T-helper 2 cell (primary cell): ENCODE measurements around the gene NEK10.
"Not testable (repeated sequence)": the region's sequence is repeated elsewhere in the genome, so short reads cannot be mapped to it uniquely, and the experiment has no call there.

Experiments used
- DNase-seq, 5 experiments: peaks; one replicate each; pipeline versions ENCODE4 v3.0.0 to v3.0.0-alpha.2; 2012 to 2022

NEK10 gene

DNA sequence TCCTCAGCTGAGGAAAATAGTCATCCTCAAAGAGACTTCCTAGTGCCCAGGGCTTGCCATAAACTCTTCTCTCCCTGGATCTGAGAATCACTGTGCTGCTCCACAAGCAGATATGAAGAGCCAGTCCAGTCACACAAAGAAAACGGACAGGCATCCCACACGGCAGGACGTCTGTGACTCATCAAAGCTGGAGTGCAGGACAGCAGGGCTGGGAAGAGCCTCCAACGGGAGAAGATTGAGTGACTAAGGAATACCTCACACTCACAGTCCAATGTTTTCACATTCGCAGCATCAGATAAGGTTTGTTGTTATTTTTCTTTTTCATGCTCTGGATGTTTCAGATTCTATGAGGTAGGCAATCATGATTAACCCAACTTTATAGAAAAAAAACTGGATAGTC lies 57.8 kb downstream of the NEK10 start:
- no peak for DNase-seq

GRCh38 chr3:27310688-27311087 lies 58.5 kb downstream of the NEK10 start:
- no peak for DNase-seq

- no peak for DNase-seq
These were observed 61.6 kb downstream of the NEK10 start for GRCh38 chr3:27307566-27307965.

DNA sequence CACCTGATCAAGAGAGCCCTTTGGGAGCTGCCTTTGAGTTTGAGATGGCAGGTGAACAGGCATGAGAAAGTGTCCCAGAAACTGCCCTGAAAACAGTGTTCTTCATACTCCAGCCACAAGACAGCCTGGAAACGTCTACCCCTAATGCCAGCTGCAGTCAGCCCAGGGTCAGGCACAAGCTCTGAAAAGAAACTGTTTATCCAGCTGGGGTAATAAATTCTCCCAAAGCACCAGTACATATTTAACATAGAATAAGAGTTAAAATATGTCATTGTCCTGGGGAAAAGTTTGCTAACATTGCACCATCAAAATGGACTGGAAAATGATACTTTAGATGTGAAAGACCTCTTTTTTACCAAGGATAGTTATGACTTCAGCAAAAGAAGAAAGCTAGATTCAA lies 66.3 kb downstream of the NEK10 start:
- DNase-seq: no peak

GRCh38 chr3:27298981-27299380 lies 70.2 kb downstream of the NEK10 start:
- not testable (repeated sequence) for DNase-seq

- no peak for DNase-seq
These were observed 75.2 kb downstream of the NEK10 start for GRCh38 chr3:27293939-27294338.

GRCh38 chr3:27290760-27291159 lies 78.4 kb downstream of the NEK10 start:
- no peak for DNase-seq

- DNase-seq: no peak
These were observed 79.3 kb downstream of the NEK10 start for GRCh38 chr3:27289769-27290413.

GRCh38 chr3:27287052-27287451 lies 82.1 kb downstream of the NEK10 start:
- no peak for DNase-seq

- DNase-seq: not testable (repeated sequence)
These were observed 82.7 kb downstream of the NEK10 start for GRCh38 chr3:27286467-27286866.

DNA sequence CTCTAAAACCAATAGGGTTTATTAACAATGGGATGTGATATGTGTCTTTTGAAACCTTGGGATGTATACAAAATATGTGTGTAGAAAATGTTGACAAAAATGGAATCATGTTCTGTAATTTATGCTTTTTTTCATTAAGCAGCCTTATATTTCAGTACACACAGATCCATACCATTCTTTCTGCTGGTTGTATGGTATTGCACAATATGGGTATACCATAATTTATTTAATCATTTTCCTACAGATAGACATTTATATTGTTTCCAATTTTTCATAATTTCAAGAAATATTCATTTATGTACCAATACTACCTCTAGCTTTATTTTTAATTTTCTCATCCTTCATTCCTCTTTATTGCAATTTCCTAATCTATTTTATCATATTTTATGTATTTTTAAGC lies 83.5 kb downstream of the NEK10 start:
- no peak for DNase-seq

DNA sequence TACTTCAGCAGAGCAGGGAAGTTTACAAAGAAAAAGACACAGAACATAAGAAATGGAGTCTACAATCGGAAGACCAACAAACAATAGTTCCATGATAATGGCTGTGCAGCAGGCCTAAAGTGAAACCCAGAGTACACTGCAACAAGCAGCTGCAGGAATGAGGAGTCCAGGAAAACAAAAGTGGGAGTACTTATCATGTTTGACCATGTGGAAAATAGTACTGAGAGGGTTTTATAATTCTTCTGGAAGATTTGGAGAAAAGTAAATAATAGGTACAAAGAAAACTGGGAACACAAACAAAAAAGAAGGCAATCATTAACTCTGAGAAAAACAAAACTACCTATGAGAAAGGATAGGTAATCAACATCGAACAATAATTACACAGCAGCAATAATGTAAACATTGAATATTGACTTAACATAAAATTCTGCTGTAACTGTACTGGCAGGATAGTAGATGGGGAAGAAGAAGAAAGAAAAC lies 87.5 kb downstream of the NEK10 start:
- no peak for DNase-seq

GRCh38 chr3:27279123-27279522 lies 90.1 kb downstream of the NEK10 start:
- no peak for DNase-seq

DNA sequence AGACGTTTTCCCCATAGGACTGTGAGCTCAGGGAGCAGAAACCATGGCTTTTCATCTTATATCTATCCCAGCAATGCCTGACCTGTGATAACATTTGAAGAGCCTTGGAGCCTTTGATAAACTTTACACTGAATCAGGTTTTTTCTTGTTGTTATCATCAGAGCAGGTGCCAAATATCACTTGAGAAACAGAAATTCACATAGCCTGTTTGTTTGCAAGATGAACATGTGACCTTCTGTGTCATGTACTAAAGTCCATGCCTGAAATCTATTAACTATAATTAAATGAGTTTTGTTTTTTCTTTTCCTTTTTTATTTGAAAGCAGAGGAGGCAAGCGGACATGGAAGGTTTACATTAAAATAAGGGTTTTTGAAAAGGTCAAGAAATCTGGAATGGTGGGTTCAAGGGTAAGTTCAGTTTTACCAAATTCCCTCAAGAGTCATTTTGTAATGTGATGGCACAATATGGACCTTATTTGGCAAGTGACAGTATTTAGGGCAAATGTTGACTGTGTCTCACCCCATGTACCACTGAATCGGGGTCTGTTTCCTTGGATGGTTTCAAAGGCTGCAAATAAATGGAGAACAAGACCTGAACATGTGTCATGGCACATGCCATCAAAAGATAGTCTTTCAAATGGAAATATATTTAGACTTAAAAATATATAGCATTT lies 90.7 kb downstream of the NEK10 start:
- DNase-seq: no peak

GRCh38 chr3:27275441-27275990 lies 93.7 kb downstream of the NEK10 start:
- no peak for DNase-seq

- no peak for DNase-seq
These were observed 97.3 kb downstream of the NEK10 start for GRCh38 chr3:27271890-27272289.

- DNase-seq: no peak
These were observed 114.3 kb downstream of the NEK10 start for GRCh38 chr3:27254896-27255295.

DNA sequence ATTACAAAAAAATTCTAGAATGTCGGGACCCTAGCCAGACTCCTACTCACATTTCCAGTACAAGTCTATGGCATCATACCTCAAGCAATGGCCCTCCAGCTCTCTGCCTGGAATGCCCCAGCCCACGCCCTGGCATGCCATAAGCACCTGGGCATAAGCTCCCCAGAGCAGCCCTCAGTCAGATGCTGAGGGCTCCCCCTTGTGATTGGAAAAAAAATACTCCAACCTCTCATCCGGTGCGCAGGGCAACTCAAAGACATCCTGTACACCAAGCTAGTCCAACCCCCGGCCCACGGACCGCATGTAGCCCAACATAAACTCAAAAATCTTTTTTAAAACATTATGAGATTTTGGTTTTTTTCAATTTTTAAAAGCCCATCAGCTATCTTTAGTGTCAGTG lies 115.4 kb downstream of the NEK10 start:
- DNase-seq: peak in 1 of 5 experiments; percentile 48

GRCh38 chr3:27253391-27253790 lies 115.8 kb downstream of the NEK10 start:
- no peak for DNase-seq

- no peak for DNase-seq
These were observed 116.5 kb downstream of the NEK10 start for GRCh38 chr3:27252646-27253045.

DNA sequence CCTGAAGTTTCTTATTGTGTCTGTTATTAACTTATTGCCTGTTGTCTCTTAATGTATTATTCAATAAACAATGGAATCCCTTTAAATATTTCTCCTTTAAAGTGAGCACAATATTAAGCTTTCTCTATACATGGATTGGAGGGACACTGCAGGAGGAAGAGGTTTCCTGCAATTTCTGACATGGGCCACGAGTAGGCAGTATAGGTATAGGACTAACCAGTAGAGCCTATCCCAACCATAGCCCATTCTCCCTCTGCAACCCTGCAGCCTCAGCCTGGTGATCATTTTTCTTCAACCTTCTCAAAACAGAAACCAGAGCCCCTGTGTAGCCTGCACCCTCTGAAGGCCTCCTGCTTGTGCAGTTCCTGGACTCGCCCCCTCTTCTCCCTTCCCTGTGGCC lies 124.8 kb downstream of the NEK10 start:
- no peak for DNase-seq

GRCh38 chr3:27239951-27240350 lies 129.2 kb downstream of the NEK10 start:
- no peak for DNase-seq

- DNase-seq: no peak
These were observed 140.4 kb downstream of the NEK10 start for GRCh38 chr3:27228805-27229204.

- DNase-seq: no peak
These were observed 145.0 kb downstream of the NEK10 start for GRCh38 chr3:27224197-27224596.
